ENCODE measurements around the gene NEDD4. TPM values are rescaled to one million over a fixed set of nuclear protein-coding genes. Genes with fewer than 3 reads are reported as not detected.

Gene NEDD4
- total RNA-seq, result 27.7 and 30.5 TPM in 2 replicates

DNA sequence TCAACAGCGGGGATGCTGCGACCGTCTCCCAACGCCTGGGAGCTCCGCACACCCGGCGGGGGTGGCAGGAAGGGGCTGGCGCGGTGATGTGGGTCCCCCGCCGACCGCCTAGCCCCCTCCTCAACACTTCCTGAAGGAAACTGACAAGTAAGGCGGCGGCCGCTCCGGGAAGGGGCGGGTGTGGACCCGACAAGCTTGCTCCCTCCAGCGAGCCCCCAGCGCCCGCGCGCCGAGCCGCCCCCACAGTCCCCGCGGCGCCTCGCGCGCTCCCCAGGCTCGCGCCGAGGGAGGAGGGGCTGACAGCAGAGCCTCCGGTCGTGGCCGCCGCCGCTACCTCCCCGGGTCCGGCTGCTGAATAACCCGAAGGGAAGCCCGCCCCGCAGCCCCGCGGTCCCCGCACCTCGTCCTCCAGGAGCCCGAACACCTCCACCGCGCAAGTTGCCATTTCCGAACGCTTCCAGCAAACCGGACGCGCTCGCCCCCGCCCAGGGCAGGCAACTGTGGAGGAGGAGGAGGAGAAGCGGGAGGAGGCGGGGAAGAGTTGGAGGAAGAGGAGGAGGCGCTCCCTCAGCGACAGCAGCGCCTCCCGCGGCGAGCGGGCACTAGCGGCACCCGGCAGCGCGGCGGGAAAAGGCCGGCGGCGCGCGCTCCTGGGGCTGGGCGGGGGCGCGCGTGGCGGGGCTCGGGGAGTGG lies at the start of gene NEDD4:
Gene NEDD4, minus strand, starts transcription at position 502 of the 693 bp plus-strand sequence. Its CDS starts 57 bp downstream, at position 445.

Small RNA genes lying within 50 kb of the gene (small RNA-seq; reads per million reads assigned to genes)
- gene RN7SL568P, result not detected

Measured in articular chondrocyte of knee joint (primary cell).